NCI-H526 treated with DMSO at 0.1 percent for 48 hours (cell line): ENCODE results near the gene EIF4A3.
"Not testable (repeated sequence)": the region's sequence is repeated elsewhere in the genome, so short reads cannot be mapped to it uniquely, and the experiment has no call there.

Experiments used
- DNase-seq: peaks from one replicate; lab custom pipeline; 2025; lab: John Stamatoyannopoulos, UW

Gene EIF4A3

DNA sequence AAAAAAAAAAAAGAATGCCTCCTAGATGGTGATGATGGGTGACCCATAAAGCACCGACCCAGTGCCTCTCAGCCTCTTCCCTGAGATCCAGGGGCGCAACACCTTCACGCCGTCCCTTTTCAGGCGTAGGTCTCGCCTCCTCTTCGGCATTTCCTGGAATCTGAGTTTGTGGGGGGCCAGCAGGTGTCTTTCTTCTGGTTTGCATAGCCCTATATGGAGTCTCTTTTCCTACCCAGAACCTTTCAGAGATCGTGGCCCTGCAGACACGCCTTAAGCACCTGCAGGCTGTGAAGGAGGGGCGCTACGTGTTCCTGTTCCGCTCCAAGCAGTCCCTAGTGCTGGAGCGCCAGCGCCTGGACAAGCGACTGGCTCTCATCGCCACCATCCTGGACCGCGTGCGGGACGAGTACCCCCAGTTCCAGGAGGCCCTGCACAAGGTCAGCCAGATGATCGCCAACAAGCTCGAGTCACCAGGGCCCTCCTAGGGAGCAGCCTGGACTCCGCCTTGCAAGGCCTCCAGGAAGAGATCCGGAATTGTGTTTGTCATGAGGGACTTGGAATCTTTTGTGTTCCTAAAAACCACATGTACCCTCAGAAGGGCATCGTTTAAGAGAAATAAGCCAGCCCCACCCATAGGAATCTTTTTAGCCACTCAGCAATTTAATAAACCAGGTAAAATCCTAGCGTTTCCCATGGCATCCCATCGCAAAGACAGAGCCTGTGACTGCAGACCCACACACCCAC lies 47.5 kb downstream of the EIF4A3 start:
- no peak for DNase-seq

DNA sequence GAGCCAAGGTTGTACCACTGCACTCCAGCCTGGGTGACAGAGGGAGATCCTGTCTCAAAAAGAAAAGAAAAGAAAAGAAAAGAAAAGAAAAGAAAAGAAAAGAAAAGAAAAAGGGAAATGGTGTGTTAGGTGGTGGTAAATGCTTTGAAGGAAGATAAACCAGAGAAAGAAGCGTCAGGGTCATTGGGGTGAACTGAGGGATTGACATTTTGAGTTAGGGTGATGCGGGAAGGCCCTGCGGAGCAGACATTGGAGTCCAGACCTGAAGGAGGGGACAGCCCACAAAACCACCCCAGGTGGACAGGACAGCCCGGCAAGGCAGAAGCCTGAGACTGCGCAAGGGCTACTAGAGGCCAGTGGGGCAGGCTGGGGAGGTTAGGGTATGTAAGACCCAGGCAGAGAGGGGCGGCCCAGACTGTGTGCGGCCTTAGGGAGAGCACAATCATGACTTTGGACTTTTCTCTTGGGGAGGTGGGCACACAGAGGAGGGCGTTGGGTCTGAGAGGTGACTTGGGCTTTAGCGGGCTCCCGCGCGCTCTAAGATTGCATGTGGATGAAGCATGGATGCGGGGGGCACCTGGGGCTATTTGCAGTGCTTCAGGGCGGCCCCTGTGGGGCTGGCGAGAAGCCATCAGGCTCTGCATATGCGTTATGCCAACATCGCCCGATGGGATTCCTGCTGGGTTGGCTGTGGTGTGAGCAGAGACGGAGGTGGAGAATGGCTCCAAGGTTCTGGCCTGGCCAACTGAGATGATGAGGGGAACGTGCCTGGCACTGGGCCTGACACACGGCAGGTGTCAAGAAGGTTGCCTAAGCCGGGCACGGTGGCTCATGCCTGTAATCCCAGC lies 48.9 kb downstream of the EIF4A3 start:
- no peak for DNase-seq

DNA sequence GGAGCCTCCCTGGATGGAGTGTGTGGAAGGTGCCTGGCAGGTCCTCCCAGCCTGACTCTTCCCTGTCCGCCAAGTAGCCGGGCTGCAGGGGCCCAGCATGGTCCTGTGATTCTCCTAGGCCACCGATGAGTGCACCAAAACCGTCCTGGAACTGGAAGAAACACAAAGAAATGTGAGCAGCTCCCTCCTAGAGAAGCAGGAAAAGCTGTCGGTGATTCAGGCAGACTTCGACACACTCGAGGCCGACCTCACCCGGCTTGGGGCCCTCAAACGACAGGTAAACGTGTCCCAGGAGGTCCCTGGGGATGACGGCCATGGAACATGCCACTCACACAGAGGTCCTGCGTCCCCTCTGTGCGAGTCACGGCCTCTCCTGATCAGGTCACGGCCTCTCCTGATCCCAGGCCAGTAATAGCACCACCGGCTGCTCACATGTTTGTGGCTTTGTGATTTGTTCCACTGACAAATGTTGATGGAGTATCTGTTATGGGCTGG lies 49.8 kb downstream of the EIF4A3 start:
- DNase-seq: no peak

DNA sequence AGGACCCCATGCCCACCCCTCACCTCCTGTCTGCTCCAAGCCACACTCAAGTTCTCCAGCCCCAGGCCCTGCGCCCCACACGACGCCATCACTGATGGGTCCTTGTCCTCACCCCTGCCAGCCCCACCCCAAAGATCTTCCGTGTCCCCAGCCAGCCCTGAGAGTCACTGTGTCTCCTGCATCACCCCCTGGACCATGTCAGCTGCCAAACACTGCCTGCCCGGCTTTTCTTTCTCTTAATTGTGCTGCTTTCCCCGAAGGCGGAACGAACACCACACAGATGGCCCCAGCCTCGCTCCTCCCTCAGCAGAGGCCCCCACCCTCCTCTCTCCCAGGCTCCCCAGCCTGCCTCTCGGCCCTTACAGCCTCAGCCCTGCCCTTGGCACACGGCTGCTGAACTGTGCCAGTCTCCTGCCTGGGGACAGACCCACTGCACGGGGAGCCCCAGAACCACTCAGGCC lies 50.3 kb downstream of the EIF4A3 start:
- DNase-seq: no peak

DNA sequence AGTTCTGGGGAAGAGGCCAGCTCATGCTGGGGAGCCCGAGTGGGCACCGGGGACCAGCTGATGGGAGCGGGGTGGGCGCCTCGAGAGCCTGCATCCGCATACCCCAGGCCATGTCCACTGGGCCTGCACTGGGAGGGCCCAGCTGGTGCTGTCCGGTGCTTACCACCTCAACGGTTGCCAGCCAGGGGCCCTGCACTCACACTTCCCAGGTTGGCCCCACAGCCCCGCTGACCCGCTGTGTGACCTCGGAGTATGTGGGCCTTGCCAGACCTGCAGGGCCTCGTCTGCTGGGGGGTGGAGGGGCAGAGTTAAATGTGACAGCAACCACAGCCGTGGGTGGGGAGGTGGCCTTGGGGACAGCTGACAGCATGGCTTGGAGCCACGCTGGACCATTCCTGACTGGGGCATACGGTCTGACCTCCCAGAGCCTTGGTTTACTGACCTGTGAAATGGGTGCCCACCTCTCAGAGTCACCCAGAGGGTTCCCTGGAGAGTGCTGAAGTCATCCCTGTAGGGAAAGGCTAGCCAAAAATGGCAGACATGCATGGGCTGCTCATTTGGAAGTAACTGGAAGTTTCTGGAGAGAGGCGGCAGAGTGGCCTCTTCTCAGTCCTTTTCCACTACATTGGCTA lies 51.0 kb downstream of the EIF4A3 start:
- DNase-seq: no peak

DNA sequence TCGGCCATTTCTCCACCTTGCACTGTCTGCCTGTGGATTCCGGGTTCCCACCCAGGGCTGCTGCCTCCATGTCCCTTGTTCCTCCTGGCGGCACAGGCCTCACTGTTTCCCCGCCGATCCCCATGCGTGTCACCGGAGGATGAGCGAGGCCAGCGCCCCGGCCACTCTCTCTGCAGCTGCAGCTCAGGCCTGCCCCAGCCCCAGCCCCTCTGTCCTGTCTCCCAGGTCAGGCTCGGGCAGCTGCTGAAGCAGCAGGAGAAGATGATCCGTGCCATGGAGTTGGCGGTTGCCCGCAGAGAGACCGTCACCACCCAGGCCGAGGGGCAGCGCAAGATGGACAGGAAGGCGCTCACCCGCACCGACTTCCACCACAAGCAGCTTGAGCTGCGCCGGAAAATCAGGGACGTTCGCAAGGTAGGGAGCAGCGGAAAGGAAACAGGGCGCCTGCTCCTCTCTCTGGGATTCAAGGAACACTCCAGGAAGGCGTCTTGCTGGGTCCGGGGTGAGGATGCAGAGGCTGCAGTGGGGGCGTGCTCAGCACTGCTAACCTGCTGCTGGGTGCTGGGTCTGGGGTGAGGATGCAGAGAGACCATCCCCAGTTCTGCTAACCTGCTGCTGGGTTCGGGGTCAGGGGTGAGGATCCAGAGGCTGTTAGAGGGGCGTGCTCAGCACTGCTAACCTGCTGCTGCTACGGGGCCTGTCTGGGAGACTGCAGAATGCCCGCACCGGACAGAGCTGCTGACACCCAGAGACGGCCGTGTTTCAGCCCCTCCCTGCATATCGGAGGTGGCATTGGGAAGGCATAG lies 51.7 kb downstream of the EIF4A3 start:
- DNase-seq: no peak

DNA sequence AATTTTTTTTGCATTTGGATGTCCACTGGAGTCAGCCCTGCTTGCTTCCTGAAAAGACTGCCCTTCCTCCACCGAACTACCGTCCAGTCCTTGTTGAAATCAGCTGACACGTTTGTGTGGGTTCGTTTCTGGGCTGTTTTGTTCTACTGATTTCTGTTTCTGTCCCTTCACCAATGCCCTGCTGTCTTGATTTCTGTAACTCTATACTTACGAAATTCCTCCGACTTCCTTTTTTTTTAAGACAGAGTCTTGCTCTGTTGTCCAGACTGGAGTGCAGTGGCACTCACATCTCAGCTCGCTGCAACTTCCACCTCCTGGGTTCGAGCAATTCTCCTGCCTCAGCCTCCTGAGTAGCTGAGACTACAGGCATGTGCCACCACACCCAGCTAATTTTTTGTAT lies 54.0 kb downstream of the EIF4A3 start:
- no peak for DNase-seq

DNA sequence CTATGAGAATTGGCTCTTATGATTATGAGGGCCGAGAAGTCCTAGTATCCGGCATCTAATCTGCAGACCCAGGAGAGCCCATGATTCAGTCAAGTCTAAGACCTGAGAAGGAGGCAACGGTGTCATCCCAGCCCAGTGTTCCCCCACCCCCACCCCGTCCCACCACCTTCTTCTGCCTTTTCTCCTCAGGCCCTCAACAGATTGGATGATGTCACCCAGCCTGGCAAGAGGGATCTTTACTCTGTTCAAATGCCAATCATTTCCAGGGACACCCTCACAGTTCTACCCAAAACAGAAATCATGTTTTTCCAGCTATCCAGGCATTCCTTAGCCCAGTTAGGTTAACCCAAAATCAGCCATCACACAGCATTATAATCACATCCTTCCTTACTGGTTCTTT lies 55.6 kb downstream of the EIF4A3 start:
- DNase-seq: no peak

DNA sequence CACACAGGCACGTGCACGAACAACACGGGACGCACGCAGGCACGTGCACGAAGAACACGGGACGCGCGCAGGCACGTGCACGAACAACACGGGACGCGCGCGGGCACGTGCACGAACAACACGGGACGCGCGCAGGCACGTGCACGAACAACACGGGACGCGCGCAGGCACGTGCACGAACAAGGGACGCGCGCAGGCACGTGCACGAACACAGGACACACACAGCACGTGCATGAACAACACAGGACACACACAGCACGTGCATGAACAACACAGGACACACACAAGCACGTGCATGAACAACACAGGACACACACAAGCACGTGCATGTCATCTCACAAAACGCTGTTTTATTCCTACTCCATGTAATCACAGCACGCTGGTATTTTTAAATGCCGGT lies 56.8 kb downstream of the EIF4A3 start:
- DNase-seq: not testable (repeated sequence)

DNA sequence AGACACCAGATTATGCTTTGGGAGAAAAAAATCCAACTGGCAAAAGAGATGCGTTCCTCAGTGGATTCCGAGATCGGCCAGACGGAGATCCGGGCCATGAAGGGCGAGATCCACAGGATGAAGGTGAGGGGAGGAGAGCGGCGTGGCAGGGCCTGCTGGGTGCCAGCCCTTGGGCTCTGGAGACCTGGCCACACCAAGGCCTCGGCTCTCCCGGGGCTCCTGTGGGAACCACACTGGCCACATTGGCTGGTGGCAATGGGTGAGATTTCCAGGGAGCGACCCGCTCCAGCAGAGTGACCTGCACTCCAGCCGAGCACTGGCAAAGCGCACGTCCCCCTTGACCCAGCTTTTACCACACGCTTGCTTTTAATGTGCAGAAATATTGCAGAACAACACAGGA lies 57.2 kb downstream of the EIF4A3 start:
- DNase-seq: no peak

DNA sequence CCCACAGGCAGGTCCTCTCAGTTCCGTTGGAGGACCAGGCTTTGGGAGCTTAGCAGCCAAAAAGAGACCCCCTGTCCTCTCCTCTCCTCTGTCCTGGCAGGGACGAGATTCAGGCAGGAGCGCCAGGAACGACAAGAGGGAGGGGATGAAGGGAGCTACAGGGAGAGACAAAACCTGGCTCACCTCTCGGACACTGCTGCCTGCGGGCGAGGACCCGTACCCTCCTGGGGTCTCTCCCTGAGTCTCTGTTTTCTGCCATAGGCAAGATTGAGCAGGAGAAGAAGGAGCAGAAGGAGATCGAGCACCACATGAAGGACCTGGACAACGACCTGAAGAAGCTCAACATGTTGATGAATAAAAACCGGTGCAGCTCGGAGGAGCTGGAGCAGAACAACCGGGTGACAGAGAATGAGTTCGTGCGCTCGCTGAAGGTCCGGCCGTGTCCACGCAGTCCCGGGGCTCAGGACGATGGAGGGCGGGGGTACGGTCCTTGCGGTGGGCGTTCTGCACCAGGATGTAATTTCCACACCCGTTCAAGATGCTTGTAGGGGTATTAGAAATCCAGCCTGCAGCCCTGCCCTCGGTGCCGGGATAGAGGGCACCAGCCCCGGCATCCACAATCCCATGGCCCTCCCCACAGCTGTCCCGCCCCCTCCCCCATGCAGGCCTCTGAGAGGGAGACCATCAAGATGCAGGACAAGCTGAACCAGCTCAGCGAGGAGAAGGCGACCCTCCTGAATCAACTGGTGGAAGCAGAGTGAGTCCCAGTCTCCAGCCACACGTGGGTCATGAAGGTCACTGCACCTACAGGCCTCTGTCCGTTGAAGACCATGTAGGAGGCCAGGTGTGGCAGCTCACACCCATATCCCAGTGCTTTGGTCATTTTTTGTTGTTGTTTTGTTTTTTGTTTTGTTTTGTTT lies 59.3 kb downstream of the EIF4A3 start:
- DNase-seq: no peak

DNA sequence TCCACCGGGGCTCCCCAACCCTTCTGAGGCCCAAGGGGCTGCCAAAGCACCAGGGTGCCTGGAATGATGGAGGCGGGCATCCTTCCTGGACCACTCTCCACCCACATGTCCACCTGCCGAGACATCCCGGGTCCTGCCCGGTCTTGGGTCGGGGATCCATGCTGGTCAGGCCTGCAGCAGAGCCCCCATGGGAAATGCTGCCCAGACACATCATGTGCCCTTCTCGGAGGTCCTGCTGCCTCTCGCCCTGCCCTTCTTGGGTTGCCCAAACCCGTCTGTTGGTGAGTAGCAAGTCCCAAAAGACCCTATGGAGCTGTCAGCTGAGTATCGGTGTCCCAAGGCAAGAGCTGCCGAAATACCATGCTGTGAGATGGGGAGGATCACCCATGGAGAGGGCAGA lies 60.3 kb downstream of the EIF4A3 start:
- no peak for DNase-seq

DNA sequence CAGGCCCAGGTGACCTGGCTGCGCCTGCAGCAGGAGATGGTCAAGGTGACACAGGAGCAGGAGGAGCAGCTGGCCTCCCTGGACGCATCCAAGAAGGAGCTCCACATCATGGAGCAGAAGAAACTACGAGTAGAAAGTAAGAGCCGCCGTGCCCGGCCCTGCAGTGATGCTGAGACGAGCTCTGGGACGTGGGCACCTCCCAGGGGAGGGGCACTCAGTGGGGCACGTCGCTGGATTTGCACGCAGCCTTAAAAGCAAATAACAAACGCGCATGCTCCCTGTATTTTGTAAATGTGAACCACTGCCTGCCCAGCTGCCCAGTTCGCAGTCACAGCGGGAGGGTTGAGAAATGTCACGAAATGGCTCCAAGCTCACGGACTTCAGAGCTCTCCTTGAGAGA lies 60.8 kb downstream of the EIF4A3 start:
- no peak for DNase-seq

DNA sequence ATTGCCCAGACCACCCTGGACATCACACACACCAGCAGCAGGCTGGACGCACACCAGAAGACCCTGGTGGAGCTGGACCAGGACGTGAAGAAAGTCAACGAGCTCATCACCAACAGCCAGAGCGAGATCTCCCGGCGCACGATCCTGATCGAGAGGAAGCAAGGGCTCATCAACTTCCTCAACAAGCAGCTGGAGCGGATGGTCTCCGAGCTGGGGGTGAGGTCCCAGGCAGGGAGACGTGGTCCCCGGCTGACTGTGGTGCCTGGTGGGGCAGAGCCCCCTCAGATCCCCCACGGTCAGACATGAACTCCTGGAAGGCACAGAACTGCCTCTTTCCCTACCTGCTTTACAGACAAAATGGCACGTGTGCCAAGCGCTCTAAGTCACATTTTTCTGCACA lies 62.2 kb downstream of the EIF4A3 start:
- no peak for DNase-seq
